NCI-H2107 treated with DMSO at 0.1 percent for 48 hours (cell line): ENCODE results near the gene WDFY3.
A peak's percentile ranks its signal among the peaks of the same experiment; 100 is the strongest.
"Not testable (repeated sequence)": the region's sequence is repeated elsewhere in the genome, so short reads cannot be mapped to it uniquely, and the experiment has no call there.

Experiments
- DNase-seq: peaks from one replicate; lab custom pipeline; 2025; ENCODE audit not compliant: unreplicated experiment; lab: John Stamatoyannopoulos, UW

The WDFY3 gene

DNA sequence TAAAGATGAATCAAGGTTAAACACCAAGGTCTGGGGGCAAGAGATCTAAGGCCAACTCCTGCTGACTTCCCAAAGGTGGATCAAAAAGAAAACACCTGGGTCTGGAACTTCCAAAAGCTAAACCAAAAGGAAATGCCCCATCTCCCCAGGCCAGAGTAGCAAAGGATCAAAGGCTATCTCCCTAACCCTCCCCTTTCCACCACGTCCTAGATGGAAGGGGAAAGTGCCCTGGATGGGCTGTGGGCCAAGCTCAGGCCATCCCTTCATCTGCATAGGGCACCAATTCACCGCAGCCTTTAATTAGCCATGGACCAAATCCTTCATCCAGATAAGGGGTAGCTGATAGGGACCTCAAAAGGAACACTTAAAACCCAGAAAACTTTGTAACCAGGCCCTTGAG, 100.2 kb downstream of the WDFY3 start:
- no peak for DNase-seq

DNA sequence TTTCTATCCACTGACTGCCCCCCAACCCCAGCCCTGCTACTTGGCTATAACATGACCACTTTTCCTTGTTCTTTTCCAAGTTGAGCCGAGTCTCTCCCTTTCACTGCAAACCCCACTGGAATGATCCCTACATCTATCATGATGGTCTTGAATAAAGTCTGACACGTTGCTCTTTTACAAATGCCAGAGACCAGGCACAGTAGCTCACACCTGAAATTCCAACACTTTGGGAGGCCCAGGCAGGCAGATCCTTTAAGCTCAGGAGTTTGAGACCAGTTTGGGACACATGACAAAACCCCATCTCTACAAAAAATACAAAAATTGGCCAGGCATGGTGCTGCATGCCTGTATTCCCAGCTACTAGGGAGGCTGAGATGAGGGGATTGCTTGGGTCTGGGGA, 100.9 kb downstream of the WDFY3 start:
- no peak for DNase-seq

DNA sequence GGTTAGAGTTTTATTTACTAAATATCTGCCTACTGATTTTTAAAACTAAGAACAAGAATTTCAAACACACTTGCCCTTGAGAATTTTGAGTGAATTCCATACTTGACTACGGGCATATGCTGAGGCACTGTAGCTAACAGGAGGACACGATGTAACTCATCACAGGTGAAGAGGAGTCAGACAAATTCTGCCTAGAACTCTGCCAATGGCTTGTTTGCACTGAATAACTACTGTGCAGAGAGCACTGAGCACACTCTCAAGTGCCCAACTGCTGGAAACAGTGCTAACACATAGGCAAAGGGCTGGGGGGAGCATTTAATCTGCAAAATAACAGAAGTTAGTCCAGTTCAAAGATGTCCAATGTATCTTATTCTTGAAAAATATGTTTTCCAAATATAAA, 104.4 kb downstream of the WDFY3 start:
- DNase-seq, result no peak

DNA sequence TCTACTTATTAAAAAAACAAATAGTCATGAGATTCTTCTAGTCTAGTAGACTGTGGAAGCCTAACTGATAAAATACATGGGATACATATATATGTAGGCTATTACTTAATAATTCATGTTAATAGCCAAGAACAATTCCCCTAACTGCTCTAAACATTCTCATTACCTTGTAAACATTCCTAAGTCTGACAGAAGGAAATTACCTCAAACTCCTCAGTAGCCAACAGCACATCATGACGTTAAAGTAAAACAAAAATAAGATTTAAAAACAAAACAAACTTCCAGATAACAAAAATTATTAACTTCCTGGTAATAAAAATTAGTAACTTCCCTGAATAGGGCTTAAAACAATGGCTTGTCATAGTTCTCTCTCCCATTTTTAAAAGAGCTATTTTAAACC, 109.2 kb downstream of the WDFY3 start:
- no peak for DNase-seq

DNA sequence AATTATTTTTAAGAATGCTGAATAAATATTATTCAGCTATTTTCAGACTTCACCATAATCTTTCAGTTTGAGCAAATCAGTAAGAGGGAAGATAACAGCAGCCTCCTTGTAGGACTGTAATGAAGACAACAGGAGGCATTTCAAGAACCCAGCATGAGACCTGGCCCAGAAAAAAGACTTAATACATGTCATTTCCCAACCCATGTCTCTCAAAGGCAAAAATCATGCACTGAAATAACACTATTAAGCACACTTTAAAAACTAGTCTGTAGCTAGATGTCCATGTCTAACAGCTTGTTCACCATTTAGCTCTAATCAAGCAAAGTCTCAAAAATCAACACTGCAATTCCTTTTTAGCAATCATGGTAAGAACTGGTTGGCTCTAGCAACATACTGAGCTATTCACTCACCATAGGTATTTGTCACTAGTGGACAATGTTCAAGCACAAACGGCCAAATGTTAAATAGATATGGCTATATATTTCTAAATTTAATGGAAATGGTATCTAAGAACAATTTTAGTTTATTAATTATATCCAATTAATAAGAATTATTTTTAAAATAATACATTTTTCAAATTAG, 109.9 kb downstream of the WDFY3 start:
- DNase-seq, result no peak

DNA sequence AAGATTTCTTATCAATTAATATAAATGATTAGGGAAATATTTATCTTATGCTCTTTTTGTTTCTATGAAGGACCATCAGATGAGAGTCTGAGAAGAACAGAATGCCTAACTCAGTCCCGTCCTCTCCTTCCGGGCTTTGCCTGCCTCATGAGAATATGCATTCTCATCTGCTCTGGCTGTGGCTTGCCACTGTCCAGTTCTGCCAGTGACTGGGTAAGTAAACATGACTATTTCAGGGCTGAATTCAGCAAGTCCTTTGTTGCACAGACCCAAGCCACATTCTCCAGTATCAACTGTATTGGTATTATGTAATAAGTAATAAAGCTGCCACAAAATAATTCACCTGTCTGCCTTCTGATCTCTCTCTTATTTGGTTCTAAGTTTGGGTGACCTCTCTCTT, 110.7 kb downstream of the WDFY3 start:
- no peak for DNase-seq

DNA sequence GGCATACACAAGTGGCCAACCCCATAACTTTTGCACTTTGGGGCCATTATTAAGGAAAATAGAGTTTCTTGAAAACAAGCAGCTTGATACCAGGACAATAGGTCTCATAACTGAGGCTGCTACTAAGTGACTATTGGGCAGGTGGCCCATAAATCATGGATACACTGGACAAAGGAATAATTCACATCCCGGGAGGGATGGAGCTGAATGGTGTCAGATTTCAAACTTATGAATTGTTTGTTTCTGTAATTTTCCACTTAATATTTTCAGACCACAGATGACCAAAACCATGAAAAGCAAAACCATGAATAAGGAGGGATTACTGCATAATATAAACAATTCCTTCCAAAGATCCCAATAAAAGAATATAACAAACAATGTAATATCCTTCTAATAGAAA, 114.4 kb downstream of the WDFY3 start:
- DNase-seq, result peak; percentile 31

DNA sequence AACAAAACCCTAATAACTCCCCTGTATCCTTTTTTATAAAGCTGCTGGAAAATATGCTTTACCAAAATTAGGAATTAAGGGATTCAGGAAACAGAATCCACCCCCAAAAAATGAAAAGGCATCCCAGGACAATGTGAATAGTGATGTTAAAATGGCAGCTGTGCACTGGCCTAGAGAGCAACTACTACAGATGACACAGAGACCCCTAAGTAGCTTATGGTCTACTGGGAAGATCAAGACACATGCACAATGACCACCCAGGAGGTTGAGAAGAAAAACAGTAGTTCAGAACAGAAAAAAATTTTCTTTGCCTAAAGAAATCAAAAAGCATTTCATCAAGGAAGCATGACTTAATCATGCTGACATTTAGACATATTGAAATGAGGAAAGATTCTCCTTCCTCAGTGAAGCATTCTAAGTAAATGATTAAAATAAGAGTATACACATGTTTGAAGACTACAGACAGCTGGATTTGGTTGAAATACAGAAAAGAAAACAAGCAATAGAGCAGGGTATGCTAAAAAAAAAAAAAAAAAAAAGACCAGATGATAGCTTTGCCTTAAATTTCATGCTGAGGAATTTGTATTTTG, 117.3 kb downstream of the WDFY3 start:
- DNase-seq, result no peak

DNA sequence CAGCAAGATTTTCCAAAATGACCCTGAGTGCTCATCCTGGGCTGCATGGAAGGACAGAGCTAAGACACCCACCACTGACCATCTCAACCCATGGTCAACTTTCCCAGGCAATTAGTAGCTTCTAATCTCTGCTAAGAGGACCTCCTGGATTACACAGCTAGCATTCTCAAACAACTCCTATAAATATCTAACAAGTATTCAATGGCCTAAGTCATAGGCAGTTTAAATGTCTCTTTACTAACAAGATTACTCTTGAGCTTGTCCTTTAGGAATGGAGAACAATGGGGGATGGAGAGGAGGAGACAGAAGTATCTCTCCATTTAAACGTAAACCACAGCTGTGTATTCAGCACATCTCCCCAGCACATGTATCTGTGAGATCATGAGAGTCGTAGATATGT, 118.1 kb downstream of the WDFY3 start:
- DNase-seq, result no peak

DNA sequence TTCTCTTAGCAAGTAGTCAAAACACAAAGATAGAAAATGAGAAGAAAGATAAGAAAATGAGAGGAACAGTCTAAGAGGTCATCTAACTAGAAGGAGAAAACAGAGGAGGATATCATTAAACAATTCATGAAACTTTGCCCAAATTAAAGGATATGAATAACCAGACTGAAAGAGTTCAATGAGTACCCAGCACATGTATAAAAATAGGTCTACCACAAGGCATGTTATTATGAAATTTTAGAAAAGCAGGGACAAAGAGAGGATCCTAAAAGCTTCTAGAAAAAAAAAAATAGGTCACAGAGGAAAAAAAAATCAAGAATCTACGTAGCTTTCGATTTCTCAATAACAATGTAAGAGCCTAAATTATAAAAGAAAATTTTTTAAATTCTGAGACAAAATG, 118.5 kb downstream of the WDFY3 start:
- no peak for DNase-seq

DNA sequence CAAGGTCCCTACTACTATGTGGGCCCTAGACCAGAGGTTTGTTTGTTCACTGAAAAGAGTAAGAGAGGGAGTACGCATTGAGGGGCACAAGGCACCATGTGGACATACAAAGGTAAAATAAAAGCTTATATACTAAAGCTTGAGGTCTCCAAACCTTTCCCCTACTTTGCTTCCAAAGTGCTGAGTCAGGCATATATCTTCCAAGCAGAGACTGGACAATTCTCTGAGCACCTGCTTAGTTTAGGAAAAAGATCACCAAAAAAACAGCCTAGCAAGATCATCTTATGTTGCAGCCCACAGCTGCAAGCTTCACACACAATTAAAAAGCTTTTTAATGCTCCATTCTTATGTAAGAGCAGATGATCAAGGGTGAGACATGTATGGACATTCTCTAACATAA, 119.5 kb downstream of the WDFY3 start:
- no peak for DNase-seq

DNA sequence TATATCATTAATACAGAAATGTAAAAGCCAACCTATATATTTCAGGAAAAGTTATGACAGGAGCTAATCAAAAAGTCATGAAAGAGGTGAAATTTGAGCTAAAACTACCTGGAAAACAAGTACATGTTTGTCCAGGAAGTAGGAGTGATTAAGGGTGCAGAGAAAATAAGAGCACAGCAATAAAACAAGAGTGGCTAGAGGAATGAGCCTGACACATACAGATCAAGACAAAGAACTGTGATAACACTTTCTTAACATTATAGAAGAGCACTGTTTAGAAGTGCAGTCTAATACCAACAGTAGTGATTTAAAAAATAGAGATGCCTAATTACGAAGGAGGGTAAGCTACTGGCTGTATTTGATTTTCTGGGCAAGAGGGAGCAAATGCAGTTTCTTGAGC, 125.1 kb downstream of the WDFY3 start:
- DNase-seq, result no peak

DNA sequence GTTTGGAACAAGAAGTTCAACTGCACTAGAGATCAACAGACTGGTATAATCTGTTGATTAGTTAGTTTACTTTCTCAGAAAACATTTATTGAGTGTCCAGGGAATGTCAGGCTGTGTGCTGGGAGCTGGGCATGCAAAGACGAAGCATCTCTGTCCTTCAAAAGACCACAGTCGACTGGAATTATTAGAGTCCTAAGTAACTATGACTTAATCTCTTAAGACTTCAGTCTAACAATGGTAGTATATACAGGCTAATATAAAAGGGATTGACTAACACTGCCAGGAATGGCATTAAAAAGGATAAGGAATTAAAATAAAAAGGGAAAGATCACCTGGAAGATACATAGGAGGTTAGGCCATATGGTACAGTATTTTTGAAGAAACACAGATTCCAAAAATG, 128.7 kb downstream of the WDFY3 start:
- DNase-seq, result no peak

DNA sequence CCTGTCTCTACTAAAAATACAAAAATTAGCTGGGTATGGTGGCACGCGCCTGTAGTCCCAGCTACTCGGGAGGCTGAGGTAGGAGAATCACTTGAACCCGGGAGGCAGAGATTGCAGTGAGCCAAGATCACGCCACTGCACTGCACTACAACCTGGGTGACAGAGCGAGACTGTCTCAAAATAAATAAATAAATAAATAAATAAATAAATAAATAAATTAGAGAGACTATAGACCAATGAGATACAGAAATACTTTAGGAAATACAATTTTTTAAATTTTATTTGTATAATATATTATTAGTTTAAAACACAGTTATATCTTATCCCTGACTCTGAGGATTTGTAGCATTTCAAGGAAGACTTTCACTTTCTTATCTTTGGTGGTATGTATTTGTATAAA, 136.9 kb downstream of the WDFY3 start:
- not testable (repeated sequence) for DNase-seq

DNA sequence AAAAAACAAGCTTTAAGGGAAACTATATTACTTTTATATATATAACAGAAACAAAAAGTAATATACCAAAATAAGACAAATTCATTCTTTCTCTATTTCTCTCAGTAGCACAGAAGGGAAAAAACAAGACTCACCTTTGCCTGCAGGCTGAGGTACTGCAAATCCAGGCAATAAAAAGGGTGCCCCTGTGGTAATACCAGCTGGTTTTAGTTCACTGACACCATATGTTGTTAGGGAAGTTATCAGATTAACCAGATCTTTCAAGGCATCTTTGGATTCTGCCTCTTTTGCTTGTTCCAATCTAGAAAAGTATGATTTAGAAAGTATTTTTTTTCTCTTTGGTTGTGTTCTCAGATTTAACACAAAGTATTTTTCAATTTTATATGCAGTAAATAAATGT, 139.8 kb downstream of the WDFY3 start:
- DNase-seq, result no peak

DNA sequence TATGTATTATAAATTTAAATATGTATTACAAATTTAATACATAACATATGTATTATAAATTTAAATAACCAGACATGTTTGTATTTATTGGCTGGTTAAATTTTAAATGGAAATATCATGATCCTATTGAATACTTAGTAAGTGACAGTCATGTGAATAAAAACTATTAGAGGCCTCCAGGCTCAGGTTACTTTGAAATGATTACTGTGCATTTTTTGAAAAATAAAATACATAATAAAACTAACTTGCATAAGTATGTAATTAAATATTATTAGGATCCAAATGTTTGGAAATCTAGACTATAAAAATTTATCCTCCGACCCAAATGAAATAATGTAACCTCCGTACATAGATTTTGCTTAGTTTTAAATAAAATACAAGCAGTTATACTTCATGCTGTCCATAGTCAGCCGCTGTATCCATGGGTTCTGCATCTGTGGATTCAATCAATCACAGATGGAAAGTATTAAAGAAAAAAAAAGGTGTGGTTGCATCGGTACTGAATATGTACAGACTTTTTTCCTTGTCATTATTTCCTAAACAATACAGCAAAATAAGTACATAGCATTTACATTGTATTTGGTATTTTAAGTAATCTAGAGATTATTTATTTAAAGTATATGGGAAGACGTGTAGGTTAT, 140.7 kb downstream of the WDFY3 start:
- no peak for DNase-seq

DNA sequence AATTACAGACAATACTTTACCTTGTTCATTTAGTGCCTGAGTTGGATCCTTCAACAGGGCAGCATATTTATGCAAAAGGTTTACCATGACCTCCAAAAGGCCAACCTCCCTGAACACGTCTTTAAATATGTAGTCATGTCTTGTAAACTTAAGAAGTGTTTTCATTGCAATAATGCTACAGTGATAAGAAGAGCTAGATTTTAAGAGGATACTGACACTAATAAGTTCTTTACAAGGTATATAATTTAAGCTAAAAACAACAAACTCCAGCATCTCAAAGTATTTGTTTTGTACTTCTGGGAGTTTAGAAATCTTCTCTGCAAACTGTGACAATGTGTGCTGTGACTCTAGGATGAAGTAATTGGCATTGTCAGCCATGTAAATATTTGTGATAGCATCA, 145.4 kb downstream of the WDFY3 start:
- no peak for DNase-seq

DNA sequence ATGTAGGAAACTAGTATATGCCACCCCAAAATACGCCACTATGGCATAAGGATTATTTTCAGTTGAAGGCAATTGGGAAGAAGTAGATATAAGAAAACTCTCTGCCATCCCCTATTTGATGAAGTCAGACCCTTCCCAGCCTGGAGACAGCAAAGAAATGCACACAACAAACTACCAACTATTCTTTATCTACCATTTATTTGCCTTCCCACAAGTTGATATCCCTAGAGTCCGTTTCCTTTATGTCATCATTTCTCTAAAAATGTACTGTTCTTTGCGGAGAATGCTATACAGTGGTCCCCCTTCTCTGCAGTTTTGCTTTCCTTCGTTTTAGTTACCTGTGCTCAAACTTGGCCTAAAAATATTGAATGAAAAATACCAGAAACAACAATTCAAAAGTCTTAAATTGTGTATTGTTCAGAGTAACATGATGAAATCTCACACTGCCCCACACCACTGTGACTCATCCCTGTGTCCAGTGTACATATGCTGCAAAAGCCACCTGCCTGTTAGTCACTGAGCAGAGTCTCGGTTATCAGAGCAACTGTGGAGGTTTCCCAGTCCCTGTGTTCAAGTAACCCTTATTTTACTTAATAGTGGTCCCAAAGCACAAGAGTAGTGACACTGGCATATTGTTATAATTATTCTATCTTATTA, 152.3 kb downstream of the WDFY3 start:
- DNase-seq, result no peak

DNA sequence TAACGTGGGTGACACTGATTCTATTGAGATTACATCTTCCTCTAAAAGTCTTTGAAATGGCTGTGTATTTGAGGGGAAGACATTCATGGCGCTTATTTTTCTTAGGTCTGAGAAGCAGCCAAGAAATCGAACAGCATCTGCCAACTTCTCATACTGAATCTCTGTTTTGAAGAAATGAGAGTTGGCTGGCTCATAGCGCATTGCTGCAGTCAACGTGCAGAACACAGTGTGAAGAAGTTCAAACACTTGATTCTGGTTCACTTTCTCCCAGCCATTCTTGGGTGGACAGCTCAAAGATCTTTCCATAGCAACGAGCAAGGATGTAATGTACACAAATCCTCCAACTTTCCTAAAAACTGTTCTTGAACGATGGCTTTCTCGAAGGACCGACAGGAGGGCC, 156.5 kb downstream of the WDFY3 start:
- DNase-seq, result no peak

DNA sequence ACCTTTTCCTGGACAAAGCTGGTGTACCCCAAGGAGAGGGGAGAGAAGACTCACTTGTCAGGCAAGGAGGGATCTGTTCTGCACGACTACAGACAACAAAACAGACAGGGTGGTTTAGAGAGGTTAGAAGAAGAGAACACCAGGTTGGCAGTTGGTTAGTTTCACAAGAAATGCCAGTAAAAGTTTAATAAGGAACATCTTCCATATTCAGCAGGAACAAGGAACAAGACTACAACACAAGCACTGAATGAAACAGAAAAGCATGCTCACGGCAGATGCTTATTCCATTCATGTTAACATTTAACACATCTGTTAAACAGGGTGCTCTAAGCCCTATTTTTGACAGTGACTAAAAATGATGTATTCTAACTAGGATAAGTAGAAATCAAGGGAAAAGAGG, 158.2 kb downstream of the WDFY3 start:
- DNase-seq, result no peak

DNA sequence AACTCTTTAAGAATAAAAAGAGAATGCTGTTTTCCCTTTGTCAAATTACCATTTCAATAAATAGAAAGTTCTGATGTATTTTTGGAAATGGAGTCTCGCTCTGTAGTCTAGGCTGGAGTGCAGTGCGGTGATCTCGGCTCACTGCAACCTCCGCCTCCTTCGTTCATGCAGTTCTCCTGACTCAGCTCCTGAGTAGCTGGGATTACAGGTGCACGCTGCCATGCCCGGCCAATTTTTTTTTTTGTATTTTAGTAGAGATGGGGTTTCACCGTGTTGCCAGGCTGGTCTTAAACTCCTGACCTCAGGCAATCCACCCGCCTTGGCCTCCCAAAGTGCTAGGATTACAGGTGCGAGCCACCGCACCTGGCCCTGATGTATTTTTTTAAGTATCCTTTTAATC, 159.9 kb downstream of the WDFY3 start:
- DNase-seq, result not testable (repeated sequence)

DNA sequence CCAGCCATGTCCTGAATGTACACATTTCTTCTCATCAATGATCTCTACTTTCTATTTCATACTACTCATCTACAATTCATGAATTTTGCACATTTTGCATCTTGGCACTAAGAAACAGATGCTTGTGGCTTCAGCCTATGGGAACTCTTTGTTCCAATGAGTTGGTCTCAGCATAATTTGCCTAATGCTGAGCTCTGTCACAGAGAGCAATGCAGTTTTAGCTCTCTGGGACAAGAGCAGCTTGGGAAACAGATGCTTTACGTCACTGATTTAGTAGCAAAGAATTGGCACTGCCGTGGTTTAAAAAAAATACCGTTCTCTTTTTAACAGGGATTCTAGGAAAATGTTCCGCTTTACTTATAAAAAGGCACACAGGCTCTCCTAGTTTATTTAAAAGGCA, 162.4 kb downstream of the WDFY3 start:
- DNase-seq, result no peak
